Neural progenitor cell (in vitro differentiated cells): ENCODE data around the gene LLCFC1. TPM values are rescaled to one million over a fixed set of nuclear protein-coding genes. Genes with fewer than 3 reads are reported as not detected.

Source experiments
- DNase-seq: peaks from one replicate; pipeline ENCODE4 v3.0.0-alpha.2; 2016; ENCODE audit warnings: low spot score
- H2AFZ ChIP-seq: fragments of 200-600 bp; sonication (generic); replicated peaks from 2 replicates; pipeline ENCODE4 v1.6.1; 2016; ENCODE audit warnings: antibody characterized with exemption
- H3F3A ChIP-seq: fragments of 200-600 bp; sonication (generic); 2 replicates; pipeline ENCODE4 v1.6.1; 2016; ENCODE audit warnings: antibody characterized with exemption, low read depth
- H3K27ac ChIP-seq: fragments of 200-600 bp; sonication (generic); 2 replicates; pipeline ENCODE4 v1.5.1; 2016; ENCODE audit warnings: mild to moderate bottlenecking
- H3K27me3 ChIP-seq: fragments of 200-600 bp; sonication (generic); 2 replicates; pipeline ENCODE4 v1.6.1; 2016; ENCODE audit warnings: mild to moderate bottlenecking, moderate library complexity
- H3K36me3 ChIP-seq: fragments of 200-600 bp; sonication (generic); 2 replicates; pipeline ENCODE4 v1.5.1; 2016
- H3K4me1 ChIP-seq: fragments of 200-600 bp; sonication (generic); 2 replicates; pipeline ENCODE4 v1.6.1; 2016; ENCODE audit warnings: mixed run types
- H3K4me2 ChIP-seq: fragments of 200-600 bp; sonication (generic); 2 replicates; pipeline ENCODE4 v1.6.1; 2016
- H3K4me3 ChIP-seq: fragments of 200-600 bp; sonication (generic); 2 replicates; pipeline ENCODE4 v1.5.1; 2016
- H3K79me2 ChIP-seq: fragments of 200-600 bp; sonication (generic); 2 replicates; pipeline ENCODE4 v1.6.1; 2016; ENCODE audit warnings: low read depth
- H3K9ac ChIP-seq: fragments of 200-600 bp; sonication (generic); 2 replicates; pipeline ENCODE4 v1.6.1; 2016
- H3K9me3 ChIP-seq: fragments of 200-600 bp; sonication (generic); 2 replicates; pipeline ENCODE4 v1.5.1; 2016; ENCODE audit warnings: low read depth
- H4K20me1 ChIP-seq: fragments of 200-600 bp; sonication (generic); 2 replicates; pipeline ENCODE4 v1.6.1; 2016; ENCODE audit warnings: low read depth
- H3K27ac Mint-ChIP-seq: 3 replicates; pipeline ENCODE4 v1.8.0; 2021; ENCODE audit warnings: mixed read lengths
- H3K27me3 Mint-ChIP-seq: 2 replicates; pipeline ENCODE4 v1.8.0; 2022; ENCODE audit warnings: low read depth, mild to moderate bottlenecking, inconsistent platforms, moderate library complexity, mixed read lengths; ENCODE audit not compliant: insufficient read depth
- H3K36me3 Mint-ChIP-seq: 3 replicates; pipeline ENCODE4 v1.8.0; 2021; ENCODE audit warnings: mixed read lengths
- H3K4me1 Mint-ChIP-seq: 3 replicates; pipeline ENCODE4 v1.8.0; 2021; ENCODE audit warnings: mixed read lengths
- H3K4me3 Mint-ChIP-seq: 3 replicates; pipeline ENCODE4 v1.8.0; 2021; ENCODE audit warnings: mild to moderate bottlenecking, moderate library complexity, mixed read lengths
- H3K9me3 Mint-ChIP-seq: 3 replicates; pipeline ENCODE4 v1.8.0; 2020; ENCODE audit warnings: mixed read lengths
- CTCF ChIP-seq: fragments of 200-600 bp; sonication (generic); IDR thresholded peaks from 2 replicates; pipeline ENCODE4 v1.5.1; 2017; ENCODE audit warnings: antibody characterized with exemption, mild to moderate bottlenecking
- EZH2 ChIP-seq: fragments of 200-600 bp; sonication (generic); IDR thresholded peaks from 2 replicates; pipeline ENCODE4 v1.6.1; 2017; ENCODE audit warnings: antibody characterized with exemption, mild to moderate bottlenecking, moderate library complexity
- EZH2phosphoT487 ChIP-seq: fragments of 200-600 bp; sonication (generic); IDR thresholded peaks from 2 replicates; pipeline ENCODE4 v1.6.1; 2017; ENCODE audit warnings: antibody characterized with exemption
- total RNA-seq: library from RNA; depleted of rRNA; stranded (reverse); fragments of >200 nt; gene quantifications from 2 replicates; pipeline ENCODE4 v1.2.3, GENCODE V29; 2015; ENCODE audit warnings: low replicate concordance

LLCFC1 gene
- total RNA-seq, 1 donor from 2014 or later: not detected

GRCh38 chr7:142933092-142933475 lies 6.2 kb upstream of the LLCFC1 start:
- DNase-seq: no peak
- H3K9ac ChIP-seq: no peak overlapping the region
- peaks cover 3% of the 10 kb centered on the region for H3K4me1 Mint-ChIP-seq
- H3F3A ChIP-seq: no peaks in the 10 kb centered on the region
- no peak for TF ChIP-seq CTCF
- TF ChIP-seq EZH2: no peak
- no peak for TF ChIP-seq EZH2phosphoT487
- H3K27me3 ChIP-seq: no peaks in the 10 kb centered on the region
- no peak overlapping the region for H3K4me3 Mint-ChIP-seq
- H4K20me1 ChIP-seq: no peaks in the 10 kb centered on the region
- H3K4me1 ChIP-seq: no peaks in the 10 kb centered on the region
- no peak overlapping the region for H3K4me2 ChIP-seq
- H3K27ac Mint-ChIP-seq: no peak overlapping the region
- no peak overlapping the region for H2AFZ ChIP-seq
- H3K79me2 ChIP-seq: no peaks in the 10 kb centered on the region
- no peak overlapping the region for H3K27ac ChIP-seq
- no peaks in the 10 kb centered on the region for H3K9me3 ChIP-seq
- no peak overlapping the region for H3K4me3 ChIP-seq
- H3K27me3 Mint-ChIP-seq: peaks cover 4% of the 10 kb centered on the region
- H3K36me3 ChIP-seq: no peaks in the 10 kb centered on the region
- no peaks in the 10 kb centered on the region for H3K36me3 Mint-ChIP-seq
- H3K9me3 Mint-ChIP-seq: peaks cover 3% of the 10 kb centered on the region

GRCh38 chr7:142933624-142934023 lies 5.7 kb upstream of the LLCFC1 start, which contains the start of gene TRPV5:
TRPV5 (minus strand) TSS chr7:142933746; CDS start chr7:142933459, 287 bp downstream.
- H3K27me3 Mint-ChIP-seq: peaks cover 4% of the 10 kb centered on the region
- no peaks in the 10 kb centered on the region for H3K36me3 ChIP-seq
- H3K9ac ChIP-seq: no peak within 1 kb of the TSS
- no peak within 1 kb of the TSS for H3K27ac Mint-ChIP-seq
- no peaks in the 10 kb centered on the region for H3F3A ChIP-seq
- H3K79me2 ChIP-seq: no peaks in the 10 kb centered on the region
- peaks cover 3% of the 10 kb centered on the region for H3K9me3 Mint-ChIP-seq
- H2AFZ ChIP-seq: no peak within 1 kb of the TSS
- no peak for DNase-seq
- TF ChIP-seq CTCF: no peak
- no peak for TF ChIP-seq EZH2phosphoT487
- TF ChIP-seq EZH2: no peak
- no peaks in the 10 kb centered on the region for H4K20me1 ChIP-seq
- no peak within 1 kb of the TSS for H3K27ac ChIP-seq
- no peak within 1 kb of the TSS for H3K4me3 ChIP-seq
- H3K36me3 Mint-ChIP-seq: no peaks in the 10 kb centered on the region
- peaks cover 3% of the 10 kb centered on the region for H3K4me1 Mint-ChIP-seq
- H3K4me3 Mint-ChIP-seq: no peak within 1 kb of the TSS
- H3K4me1 ChIP-seq: no peaks in the 10 kb centered on the region
- no peaks in the 10 kb centered on the region for H3K27me3 ChIP-seq
- H3K4me2 ChIP-seq: no peak within 1 kb of the TSS
- H3K9me3 ChIP-seq: no peaks in the 10 kb centered on the region

GRCh38 chr7:142934056-142934455 lies 5.2 kb upstream of the LLCFC1 start:
- peaks cover 3% of the 10 kb centered on the region for H3K4me1 Mint-ChIP-seq
- TF ChIP-seq EZH2phosphoT487 (no peak), CTCF (no peak), EZH2 (no peak)

More at GRCh38 chr7:142934056-142934455, 5.2 kb upstream of the LLCFC1 start:
- no peaks in the 10 kb centered on the region for H4K20me1 ChIP-seq
- no peak overlapping the region for H3K27ac Mint-ChIP-seq
- H3K4me2 ChIP-seq: no peak overlapping the region
- no peaks in the 10 kb centered on the region for H3F3A ChIP-seq
- no peak overlapping the region for H2AFZ ChIP-seq
- no peaks in the 10 kb centered on the region for H3K27me3 ChIP-seq
- H3K4me1 ChIP-seq: no peaks in the 10 kb centered on the region
- no peaks in the 10 kb centered on the region for H3K36me3 Mint-ChIP-seq
- H3K79me2 ChIP-seq: no peaks in the 10 kb centered on the region
- no peaks in the 10 kb centered on the region for H3K36me3 ChIP-seq
- H3K4me3 ChIP-seq: no peak overlapping the region
- no peak overlapping the region for H3K9ac ChIP-seq
- no peak for DNase-seq
- no peaks in the 10 kb centered on the region for H3K9me3 ChIP-seq
- peaks cover 4% of the 10 kb centered on the region for H3K27me3 Mint-ChIP-seq
- no peak overlapping the region for H3K4me3 Mint-ChIP-seq
- H3K9me3 Mint-ChIP-seq: peaks cover 3% of the 10 kb centered on the region
- no peak overlapping the region for H3K27ac ChIP-seq
